Lower leg skin (tissue), 3 donors: Measurements from ENCODE around the gene DCAKD.

ENCODE experiments used
- CTCF ChIP-seq, 3 donors: fragments of 450-650 bp; IDR thresholded peaks; one replicate each; pipeline ENCODE4 v1.5.1; 2016; ENCODE audit warnings: antibody characterized with exemption in 3 of 3, mild to moderate bottlenecking in 3 of 3, moderate library complexity in 2 of 3
- POLR2A ChIP-seq, 2 donors: fragments of 450-650 bp; IDR thresholded peaks; one replicate each; pipeline ENCODE4 v1.6.1; 2016 to 2017; ENCODE audit warnings: antibody characterized with exemption in 2 of 2, mild to moderate bottlenecking in 1 of 2, moderate library complexity in 1 of 2

GRCh38 chr17:45046537-45047125, 4.8 kb downstream of the DCAKD start:
- TF ChIP-seq CTCF (IDR thresholded peaks at IDR 0.05) = no peak
- TF ChIP-seq POLR2A (IDR thresholded peaks at IDR 0.05) = no peak
